HG03378 (cell line): Measurements from ENCODE around the gene PRSS33.

Experiments used
- ATAC-seq: cut with Tn5 transposase; IDR thresholded peaks from one replicate; pipeline ENCODE4 v1.9.1; 2021; ENCODE audit warnings: mild to moderate bottlenecking, moderate library complexity; ENCODE audit not compliant: unreplicated experiment

PRSS33 gene

GRCh38 chr16:2765462-2766404, 21.6 kb downstream of the PRSS33 start:
- ATAC-seq = no peak

DNA sequence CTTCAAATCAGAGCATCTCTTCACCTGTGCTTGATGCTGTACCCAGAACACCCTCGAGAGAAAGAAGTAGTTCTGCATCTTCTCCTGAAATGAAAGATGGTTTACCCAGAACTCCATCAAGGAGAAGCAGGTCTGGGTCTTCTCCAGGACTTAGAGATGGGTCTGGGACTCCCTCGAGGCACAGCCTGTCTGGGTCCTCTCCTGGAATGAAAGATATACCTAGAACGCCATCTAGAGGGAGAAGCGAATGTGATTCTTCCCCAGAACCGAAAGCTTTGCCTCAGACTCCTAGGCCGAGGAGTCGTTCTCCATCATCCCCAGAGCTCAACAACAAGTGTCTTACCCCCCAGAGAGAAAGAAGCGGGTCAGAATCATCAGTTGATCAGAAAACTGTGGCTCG, 22.6 kb downstream of the PRSS33 start:
- no peak for ATAC-seq

GRCh38 chr16:2763173-2763572, 24.2 kb downstream of the PRSS33 start:
- no peak for ATAC-seq

GRCh38 chr16:2762711-2763110, 24.6 kb downstream of the PRSS33 start:
- no peak for ATAC-seq

GRCh38 chr16:2761886-2762583, 25.3 kb downstream of the PRSS33 start:
- no peak for ATAC-seq

DNA sequence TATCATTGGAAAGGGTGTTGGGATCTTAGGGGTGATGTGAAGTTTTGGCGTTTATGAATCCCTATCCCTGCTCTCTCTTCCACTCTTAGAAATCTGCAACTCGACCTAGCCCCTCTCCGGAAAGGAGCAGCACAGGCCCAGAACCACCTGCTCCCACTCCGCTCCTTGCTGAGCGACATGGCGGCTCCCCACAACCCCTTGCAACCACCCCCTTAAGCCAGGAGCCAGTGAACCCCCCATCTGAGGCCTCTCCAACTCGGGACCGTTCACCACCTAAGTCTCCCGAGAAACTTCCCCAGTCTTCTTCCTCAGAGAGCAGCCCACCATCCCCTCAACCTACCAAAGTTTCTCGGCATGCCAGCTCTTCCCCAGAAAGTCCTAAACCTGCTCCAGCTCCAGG, 25.9 kb downstream of the PRSS33 start:
- no peak for ATAC-seq

GRCh38 chr16:2757344-2757743, 30.0 kb downstream of the PRSS33 start:
- ATAC-seq = no peak

GRCh38 chr16:2756288-2757015, 30.9 kb downstream of the PRSS33 start:
- no peak for ATAC-seq

DNA sequence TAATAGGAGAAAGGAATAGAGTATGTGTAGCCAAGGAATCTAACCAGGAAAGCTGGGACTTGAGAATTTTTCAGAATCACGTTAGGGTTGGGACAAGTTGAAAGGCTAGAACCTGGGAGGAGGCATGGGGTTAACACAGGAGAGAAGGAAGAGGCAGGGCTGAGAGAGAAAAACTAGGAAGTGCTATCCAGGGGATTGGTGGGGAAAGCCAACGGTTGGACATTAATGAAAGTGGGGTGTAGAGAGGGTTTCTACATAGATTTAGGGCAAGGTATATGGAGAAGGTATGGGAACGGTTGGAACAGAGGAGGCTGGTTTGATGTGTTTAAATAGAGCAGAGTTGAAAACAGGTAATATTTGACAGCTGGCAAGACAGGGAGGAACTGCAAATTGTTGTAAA, 32.2 kb downstream of the PRSS33 start:
- no peak for ATAC-seq

DNA sequence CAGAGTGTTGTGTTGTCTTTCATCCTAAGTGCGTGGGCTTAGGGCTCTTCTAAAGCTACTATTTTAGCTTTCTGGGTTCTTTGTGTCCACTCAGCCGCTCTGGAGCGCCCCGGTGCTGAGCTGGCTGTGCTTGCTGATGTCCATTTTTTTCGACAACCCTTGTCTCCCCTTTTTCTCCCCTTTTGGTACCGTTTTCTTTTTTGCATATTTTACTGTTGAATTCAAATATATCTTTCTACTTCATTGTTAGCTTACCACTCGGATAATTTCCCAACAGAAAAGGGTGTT, 33.7 kb downstream of the PRSS33 start:
- no peak for ATAC-seq

DNA sequence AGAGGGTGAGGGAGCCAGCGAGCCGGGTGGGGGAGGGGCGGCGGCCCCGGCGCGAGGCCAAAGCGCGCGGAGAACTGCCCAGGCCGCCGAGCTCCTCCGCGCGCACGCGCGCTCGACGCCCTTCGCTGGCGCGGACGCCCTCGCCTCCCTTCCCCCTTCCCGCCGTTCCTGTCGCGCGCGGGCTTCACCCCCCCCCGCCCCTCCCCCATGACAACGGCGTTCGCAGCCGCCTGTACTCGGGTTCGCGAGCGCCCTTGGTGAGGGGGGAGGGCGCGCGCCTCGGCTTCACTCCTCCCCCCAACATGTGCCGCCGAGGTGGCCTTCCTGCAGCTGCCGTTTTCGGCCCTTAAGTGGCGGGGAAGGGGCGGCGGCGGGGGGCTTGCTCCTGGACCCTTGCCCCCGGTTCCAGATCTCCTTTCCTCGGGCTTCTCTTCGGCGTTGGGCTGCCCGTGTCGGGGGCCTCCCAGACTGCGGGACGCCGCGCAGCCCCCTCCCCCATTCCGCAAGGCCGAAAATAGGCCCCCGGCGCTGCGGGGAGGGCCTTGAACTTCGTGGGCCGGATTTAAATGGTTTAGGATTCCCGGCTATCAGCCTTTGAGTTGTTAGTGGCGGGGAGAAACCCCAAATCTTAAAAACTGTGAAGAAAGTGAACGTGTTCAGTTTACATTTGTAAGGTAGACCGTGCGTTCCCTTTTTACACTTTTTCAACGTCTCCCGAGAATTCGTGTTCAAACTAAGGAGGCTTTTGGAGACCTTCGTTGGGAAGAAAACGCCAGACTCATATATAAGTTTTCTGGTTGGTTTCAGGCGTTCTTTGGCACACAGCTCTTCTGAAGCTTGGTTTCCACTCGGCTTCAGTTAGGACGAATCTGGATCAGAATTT, 34.3 kb downstream of the PRSS33 start:
- ATAC-seq = no peak

DNA sequence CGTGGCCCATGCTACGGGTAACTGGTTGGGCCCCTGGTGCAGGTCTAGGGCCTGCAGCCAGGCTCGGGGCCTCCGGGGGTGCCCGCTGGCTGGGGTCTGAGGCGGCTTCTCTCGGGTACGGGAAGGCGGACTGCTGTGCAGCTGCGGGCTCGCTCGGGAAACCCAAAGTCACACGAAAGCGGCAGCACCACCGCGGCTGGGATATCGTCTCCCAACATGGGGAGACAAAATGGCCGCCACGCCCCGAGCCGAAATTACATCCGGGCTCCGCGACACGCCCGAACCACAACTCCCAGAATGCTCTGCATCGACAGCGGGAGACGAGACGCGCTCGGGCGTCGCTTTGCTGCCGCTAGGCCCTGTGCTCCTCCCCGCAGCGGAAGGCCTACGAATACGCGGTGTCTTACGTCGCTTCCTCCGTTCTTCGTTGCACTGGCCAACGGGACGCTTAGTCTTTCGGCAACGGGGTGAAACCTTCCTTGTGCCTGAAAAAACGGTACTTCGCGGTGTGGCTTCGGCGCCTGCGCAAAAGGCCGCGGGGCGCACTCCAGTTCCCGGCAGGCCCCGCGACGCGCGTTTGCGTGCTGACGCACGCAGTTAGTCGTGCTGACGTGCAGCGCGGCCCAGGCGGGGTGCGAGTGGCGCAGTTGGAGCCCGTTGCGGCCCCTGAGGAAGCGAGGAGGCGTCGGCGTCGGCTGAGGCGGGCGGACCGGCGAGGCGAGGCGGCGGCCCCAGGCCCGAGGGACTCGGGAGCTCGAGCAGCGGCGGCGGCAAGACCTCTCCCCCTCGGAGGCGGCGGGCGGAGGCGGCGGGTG, 35.1 kb downstream of the PRSS33 start, which contains the start of gene SRRM2:
SRRM2 (plus strand) TSS at position 604 of the 815 bp plus-strand sequence. CDS start 3,727 bp downstream, outside the sequence.
- ATAC-seq = peak; percentile 77

- peak; percentile 31 for ATAC-seq
These were observed 35.8 kb downstream of the PRSS33 start for GRCh38 chr16:2751577-2752034.

- ATAC-seq = no peak
These were observed 37.4 kb downstream of the PRSS33 start for GRCh38 chr16:2749936-2750335.

DNA sequence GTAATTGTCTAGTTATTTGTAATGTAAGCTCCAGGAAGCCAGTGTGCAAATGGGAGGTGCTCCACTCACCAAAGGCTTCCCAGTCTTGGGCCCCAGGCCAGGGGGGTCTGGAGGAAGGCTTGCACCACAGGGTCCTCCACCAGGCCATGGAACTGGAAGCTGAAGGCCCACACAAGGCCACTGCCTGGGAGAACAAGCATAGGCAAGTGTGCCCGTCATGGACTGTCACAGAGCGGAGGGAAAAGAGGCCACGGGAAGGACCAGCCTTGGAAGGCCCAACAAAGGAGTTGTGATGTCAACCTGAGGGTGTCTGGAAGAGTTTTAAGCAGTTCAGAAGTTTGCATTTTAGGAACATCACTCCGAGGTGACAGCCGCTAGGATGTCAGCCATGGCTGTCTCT, 37.9 kb downstream of the PRSS33 start:
- ATAC-seq = no peak

DNA sequence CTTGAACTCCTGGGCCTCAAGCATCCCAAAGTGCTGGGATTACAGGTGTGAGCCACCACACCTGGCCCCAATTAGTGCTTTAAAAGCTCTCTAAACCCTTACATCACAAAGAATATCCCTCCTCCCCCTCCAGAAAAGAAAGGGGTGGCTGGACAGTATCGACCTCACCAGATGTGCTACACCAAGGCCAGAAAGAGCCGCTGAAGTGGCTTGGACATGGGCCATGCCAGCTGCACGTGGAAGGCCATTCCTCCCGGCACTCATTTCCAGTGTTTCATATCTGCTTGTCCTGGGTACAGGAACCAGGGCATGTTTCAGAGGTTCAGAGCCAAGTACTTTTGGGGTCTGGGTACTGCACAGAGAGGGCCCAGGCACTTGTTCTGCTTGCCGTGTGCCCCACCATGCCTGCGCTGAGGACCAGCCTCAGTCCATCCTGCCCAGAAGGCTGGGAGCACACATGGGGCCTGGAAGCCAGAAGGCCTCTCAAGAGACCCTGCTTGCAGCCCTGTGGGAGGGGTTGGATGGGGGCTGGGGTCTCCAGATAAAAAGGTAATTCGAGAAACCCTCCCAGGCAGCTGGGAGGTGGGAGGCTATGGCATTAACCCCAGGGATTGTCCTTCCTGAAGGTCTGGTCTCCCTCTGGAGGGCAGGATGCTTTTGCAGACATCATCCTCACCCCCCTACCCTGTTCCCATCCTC, 38.5 kb downstream of the PRSS33 start:
- no peak for ATAC-seq

- ATAC-seq = no peak
These were observed 41.4 kb downstream of the PRSS33 start for GRCh38 chr16:2745961-2746360.

- ATAC-seq = no peak
These were observed 42.1 kb downstream of the PRSS33 start for GRCh38 chr16:2745116-2745890.
